GM12878 (cell line): ENCODE measurements around the gene ZNF716. TPM values are rescaled to one million over a fixed set of nuclear protein-coding genes. Genes with fewer than 3 reads are reported as not detected.

Source experiments
- ATAC-seq: fragments of 200-7000 bp; cut with Tn5 transposase; 3 replicates; pipeline ENCODE4 v1.9.1; 2020; ENCODE audit warnings: mild to moderate bottlenecking, moderate library complexity
- BruUV-seq: library from RNA; stranded (reverse); fragments of 400-500 nt; replicated peaks from 2 replicates; lab custom pipeline; 2021; lab: Mats Ljungman, UMichigan
- CTCF ChIA-PET: fragments of 300-600 bp; sonication (Branson Sonifier 250); formaldehyde crosslinking; extraction: SDS; loops from one replicate; lab custom pipeline; 2021; ENCODE audit warnings: inconsistent platforms; lab: Yijun Ruan, JAX
- POLR2A ChIA-PET: fragments of 350-600 bp; formaldehyde crosslinking; extraction: SDS; loops from one replicate; lab custom pipeline; 2021; ENCODE audit warnings: inconsistent platforms; lab: Charles Lee
- RAD21 ChIA-PET: fragments of 300-600 bp; sonication (Branson Sonifier 250); formaldehyde crosslinking; loops from one replicate; lab custom pipeline; 2023; ENCODE audit warnings: antibody characterized with exemption; ENCODE audit not compliant: unreplicated experiment; lab: Charles Lee
- SMC1A ChIA-PET: fragments of 300-600 bp; sonication (Branson Sonifier 250); formaldehyde crosslinking; loops from one replicate; lab custom pipeline; 2023; ENCODE audit not compliant: unreplicated experiment, uncharacterized antibody; lab: Charles Lee
- DNase-seq: peaks from one replicate; pipeline ENCODE4 v3.0.0-alpha.2; 2011; ENCODE audit warnings: low read depth, low spot score
- FAIRE-seq: peaks from 3 replicates; lab custom pipeline; 2011; peaks lifted over from hg19 to GRCh38; lab: Jason Lieb, UNC
- H2AFZ ChIP-seq: 2 replicates; pipeline ENCODE4 v1.6.0; 2011; ENCODE audit warnings: low read depth, low read length, control low read depth; ENCODE audit not compliant: control insufficient read depth
- H3K27ac ChIP-seq: 2 replicates; pipeline ENCODE4 v1.5.1; 2011; ENCODE audit warnings: control low read depth; ENCODE audit not compliant: control insufficient read depth, insufficient read depth
- H3K27me3 ChIP-seq, 2 experiments: replicated peaks in 1 of 2; 2 replicates each; pipeline versions ENCODE4 v1.6.0 to v1.6.1; 2011; ENCODE audit warnings: low read length in 1 of 2; ENCODE audit not compliant: control insufficient read depth in 2 of 2, insufficient read depth in 2 of 2
- H3K36me3 ChIP-seq, 2 experiments: 2 replicates each; pipeline ENCODE4 v1.5.1; 2011; ENCODE audit warnings: low read length in 1 of 2; ENCODE audit not compliant: control insufficient read depth in 2 of 2, insufficient read depth in 2 of 2
- H3K4me1 ChIP-seq: 2 replicates; pipeline ENCODE4 v1.6.1; 2011; ENCODE audit warnings: mild to moderate bottlenecking, low read length, moderate library complexity, mixed read lengths; ENCODE audit not compliant: control insufficient read depth, insufficient read depth
- H3K4me2 ChIP-seq: 2 replicates; pipeline ENCODE4 v1.6.0; 2011; ENCODE audit warnings: control low read depth; ENCODE audit not compliant: control insufficient read depth, insufficient read depth
- H3K4me3 ChIP-seq: fragments of 200-600 bp; sonication (generic); 2 replicates; pipeline ENCODE4 v1.5.1; 2016
- H3K79me2 ChIP-seq: 2 replicates; pipeline ENCODE4 v1.6.0; 2011; ENCODE audit warnings: low read length; ENCODE audit not compliant: control insufficient read depth, insufficient read depth
- H3K9ac ChIP-seq: 2 replicates; pipeline ENCODE4 v1.8.0; 2011; ENCODE audit warnings: low read length, control low read depth, mixed read lengths; ENCODE audit not compliant: control insufficient read depth, insufficient read depth
- H3K9me3 ChIP-seq: replicated peaks from 3 replicates; pipeline ENCODE4 v1.5.1; 2011; ENCODE audit warnings: mild to moderate bottlenecking, low read length; ENCODE audit not compliant: control insufficient read depth, insufficient read depth
- H4K20me1 ChIP-seq: 2 replicates; pipeline ENCODE4 v1.6.0; 2011; ENCODE audit not compliant: control insufficient read depth, insufficient read depth
- CHD1 ChIP-seq: IDR thresholded peaks from 2 replicates; pipeline ENCODE4 v1.6.1; 2012; ENCODE audit warnings: low read depth, low read length, improper control_type of control experiment
- NFXL1 ChIP-seq: fragments of 450-650 bp; IDR thresholded peaks from 2 replicates; pipeline ENCODE4 v1.6.1; 2017; ENCODE audit warnings: antibody characterized with exemption, mild to moderate bottlenecking, borderline replicate concordance
- NR2F1 ChIP-seq: fragments of 450-650 bp; conservative IDR thresholded peaks from 2 replicates; pipeline ENCODE4 v1.6.1; 2017; ENCODE audit warnings: mild to moderate bottlenecking
- POU2F2 ChIP-seq: IDR thresholded peaks from 3 replicates; pipeline ENCODE4 v1.6.1; 2011; ENCODE audit warnings: low read depth, mild to moderate bottlenecking, low read length, borderline replicate concordance
- REST ChIP-seq: IDR thresholded peaks from 2 replicates; pipeline ENCODE4 v1.6.1; 2012; ENCODE audit warnings: mild to moderate bottlenecking, low read depth, low read length
- RUNX3 ChIP-seq: IDR thresholded peaks from 2 replicates; pipeline ENCODE4 v1.6.1; 2012; ENCODE audit warnings: low read length, inconsistent platforms
- SP1 ChIP-seq: IDR thresholded peaks from one replicate; pipeline ENCODE4 v1.6.1; 2011; ENCODE audit warnings: low read depth, low read length
- ZNF217 ChIP-seq: fragments of 450-650 bp; IDR thresholded peaks from 2 replicates; pipeline ENCODE4 v1.6.1; 2017; ENCODE audit warnings: antibody characterized with exemption, mild to moderate bottlenecking
- ZNF592 ChIP-seq: fragments of 450-650 bp; IDR thresholded peaks from 2 replicates; pipeline ENCODE4 v1.6.1; 2017; ENCODE audit warnings: mild to moderate bottlenecking, moderate library complexity
- ZNF622 ChIP-seq: fragments of 450-650 bp; IDR thresholded peaks from 2 replicates; pipeline ENCODE4 v1.6.1; 2017; ENCODE audit warnings: mild to moderate bottlenecking, inconsistent platforms
- WGBS: methylation state at CpG from one replicate; pipeline ENCODE4 v1.1.6; 2016; ENCODE audit warnings: low lambda C conversion rate; ENCODE audit not compliant: insufficient replicate concordance, insufficient coverage; ENCODE audit errors: missing lambda C conversion rate; 5-methylcytosine and 5-hydroxymethylcytosine counted together
- in situ Hi-C: fragments of 300-500 bp; cut with MboI; formaldehyde crosslinking; loops from 9 replicates; pipeline ENCODE4 v1.14.3; 2018; ENCODE audit warnings: mixed read lengths
- intact Hi-C: fragments of 100-400 bp; cut with micrococcal nuclease; formaldehyde crosslinking; loops from one replicate; pipeline ENCODE4 v1.14.2; 2022; ENCODE audit not compliant: unreplicated experiment
- polyA plus RNA-seq, 11 experiments: library from polyadenylated mRNA; depleted of rRNA in 4 of 11; unstranded in 6 of 11; stranded (reverse) in 5 of 11; fragments of >200 nt; fragmentation: Nextera tagmentation in 4 of 11; fragmentation: Illumina TruSeq in 1 of 11; extraction: Ambion mirVana in 4 of 11; extraction: Trizol in 1 of 11; gene quantifications; 1 replicate in 1 of 11; 2 replicates in 10 of 11; pipeline versions ENCODE4 v1.2.1 to v1.2.3, GENCODE V29; 2011 to 2016; ENCODE audit warnings: inconsistent platforms in 2 of 11, missing spikeins in 2 of 11, low read depth in 1 of 11
- total RNA-seq, 4 experiments: library from RNA; depleted of rRNA in 3 of 4; stranded (reverse); fragments of >200 nt in 3 of 4; fragmentation: Illumina TruSeq in 1 of 4; extraction: Trizol in 1 of 4; gene quantifications; 2 replicates each; pipeline versions ENCODE4 v1.2.1 to v1.2.3, GENCODE V29; 2013 to 2021

The ZNF716 gene
- total and polyA plus RNA-seq, 10 of the 15 experiments (the other 5 are each of a cell fraction or from before 2014, with no cell fraction given): not detected

- TF ChIP-seq REST (no peak), ZNF592 (no peak), NFXL1 (no peak)
Observed at GRCh38 chr7:57414415-57414814, 35.6 kb upstream of the ZNF716 start (continued).

GRCh38 chr7:57414852-57415251 is 35.1 kb upstream of the ZNF716 start:
- no peaks in the 10 kb centered on the region for H3K4me1 ChIP-seq
- H3K36me3 ChIP-seq: no peaks in the 10 kb centered on the region
- no TSS peak for BruUV-seq
- H3K9me3 ChIP-seq: no peaks in the 10 kb centered on the region; the same call in 2 of the 3 replicates
- ChIA-PET POLR2A (no interaction called here), SMC1A (no interaction called here), CTCF (no interaction called here), RAD21 (no interaction called here)
- in situ Hi-C loops (no loop called here), intact Hi-C loops (no loop called here)
- 0% methylated on average over 1 of the region's 1 CpG for whole genome bisulfite sequencing
- no peak for DNase-seq
- H4K20me1 ChIP-seq: no peaks in the 10 kb centered on the region
- no peak overlapping the region for H2AFZ ChIP-seq
- no peak for ATAC-seq
- no peak for TF ChIP-seq SP1
- TF ChIP-seq CHD1: no peak
- TF ChIP-seq NR2F1: no peak
- TF ChIP-seq ZNF217: no peak
- no peak for TF ChIP-seq POU2F2
- TF ChIP-seq ZNF622: no peak
- no peak for TF ChIP-seq RUNX3
- no peaks in the 10 kb centered on the region for H3K79me2 ChIP-seq
- no peak for FAIRE-seq
- no peak overlapping the region for H3K9ac ChIP-seq
- no peak overlapping the region for H3K4me3 ChIP-seq
- no peaks in the 10 kb centered on the region for H3K27me3 ChIP-seq
- no peak overlapping the region for H3K27ac ChIP-seq
- no peak overlapping the region for H3K4me2 ChIP-seq
